Lung (tissue), 12 donors: ENCODE data around the gene CAPZA3. TPM values are rescaled to one million over a fixed set of nuclear protein-coding genes. Genes with fewer than 3 reads are reported as not detected.

Experiments used
- ATAC-seq: fragments of 200-7000 bp; cut with Tn5 transposase; one replicate; pipeline ENCODE4 v1.9.1; 2020; ENCODE audit warnings: moderate number of reproducible peaks; ENCODE audit not compliant: insufficient read depth, low FRiP score
- DNase-seq, 3 donors: peaks; one replicate each; pipeline ENCODE4 v3.0.0-alpha.2; 2013 to 2017
- H3K27ac ChIP-seq, 2 donors: one replicate each; pipeline ENCODE4 v1.5.1; 2013; ENCODE audit warnings: mild to moderate bottlenecking in 2 of 2, moderate library complexity in 2 of 2, control low read depth in 1 of 2, inconsistent platforms in 1 of 2, low read depth in 1 of 2, low read length in 1 of 2
- H3K27me3 ChIP-seq, 3 donors: one replicate each; pipeline ENCODE4 v1.5.1; 2013; ENCODE audit warnings: low read length in 2 of 3; ENCODE audit not compliant: control insufficient read depth in 3 of 3, insufficient read depth in 3 of 3
- H3K36me3 ChIP-seq, 4 donors: one replicate each; pipeline ENCODE4 v1.5.1; 2013; ENCODE audit warnings: low read length in 4 of 4, mild to moderate bottlenecking in 1 of 4, moderate library complexity in 1 of 4; ENCODE audit not compliant: control insufficient read depth in 4 of 4, insufficient read depth in 4 of 4
- H3K4me1 ChIP-seq, 5 donors: one replicate each; pipeline ENCODE4 v1.5.1; 2013; ENCODE audit warnings: low read length in 5 of 5, mild to moderate bottlenecking in 2 of 5, moderate library complexity in 1 of 5; ENCODE audit not compliant: control insufficient read depth in 5 of 5, insufficient read depth in 5 of 5
- H3K4me3 ChIP-seq: one replicate; pipeline ENCODE4 v1.5.1; 2013; ENCODE audit warnings: mild to moderate bottlenecking, control low read depth, moderate library complexity
- H3K9ac ChIP-seq, 2 donors: one replicate each; pipeline ENCODE4 v1.5.1; 2013; ENCODE audit warnings: low read length in 2 of 2, control low read depth in 1 of 2; ENCODE audit not compliant: insufficient read depth in 1 of 2
- H3K9me3 ChIP-seq, 4 donors: one replicate each; pipeline ENCODE4 v1.5.1; 2013; ENCODE audit warnings: low read length in 3 of 4, mild to moderate bottlenecking in 1 of 4, moderate library complexity in 1 of 4; ENCODE audit not compliant: control insufficient read depth in 4 of 4, insufficient read depth in 3 of 4
- WGBS, 2 donors: extraction: QIAGEN DNeasy Blood & Tissue Kit; methylation state at CpG; one replicate each; pipeline ENCODE4 v1.1.7; 2013; 5-methylcytosine and 5-hydroxymethylcytosine counted together
- polyA plus RNA-seq, 2 donors: library from polyadenylated mRNA; stranded (reverse); fragments of 200-250 nt; gene quantifications; one replicate each; pipeline ENCODE4 v1.2.1, GENCODE V29; 2013
- total RNA-seq, 2 donors: library from RNA; depleted of rRNA in 1 of 2; stranded (reverse); fragments of >200 nt in 1 of 2; gene quantifications; one replicate each; pipeline ENCODE4 v1.2.1, GENCODE V29; 2014 to 2021
- TF ChIP-seq, protein P1 (sequence below): IDR thresholded peaks from 2 replicates; pipeline ENCODE4 v1.5.1; 2012; ENCODE audit warnings: mild to moderate bottlenecking; ENCODE audit errors: control extremely low read depth, extremely low read depth
- donor health status: control.
- donor health status: control.
- donor health status: Bipolar disorder and iron deficiency.
- donor health status: healthy.
- donor health status: DM: yes; HTN: yes; CAD: no.

CAPZA3 gene
- total and polyA plus RNA-seq, 4 donors, result not detected

DNA sequence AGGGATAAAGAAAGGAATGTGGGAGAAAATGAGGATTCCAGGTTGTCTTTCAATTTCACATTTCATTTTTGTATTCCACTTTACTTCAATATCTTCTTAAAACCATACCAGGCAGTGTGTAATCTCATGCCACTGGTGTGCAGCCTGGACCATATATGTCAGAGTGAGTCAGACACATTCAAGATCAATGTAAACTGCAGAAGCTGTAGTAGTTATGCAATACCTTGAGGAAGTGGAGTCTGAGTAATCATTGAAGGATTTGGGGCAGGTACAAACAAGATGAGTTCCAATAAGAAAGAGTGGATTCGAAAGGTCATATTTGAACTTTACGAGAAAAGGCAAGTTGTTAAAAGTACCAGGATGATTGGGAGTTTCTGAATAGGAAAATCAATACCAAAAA, 14.2 kb upstream of the CAPZA3 start:
- Histone ChIP-seq H3K27me3 (no peaks in the 10 kb centered on the region), H3K9me3 (no peaks in the 10 kb centered on the region), H3K27ac (no peak overlapping the region), H3K4me3 (no peak overlapping the region), H3K4me1 (peaks cover 0 to 3% (median 0%) of the 10 kb centered on the region in 5 donors), H3K36me3 (no peaks in the 10 kb centered on the region), H3K9ac (no peak overlapping the region)
- DNase-seq (no peak), ATAC-seq (peak; percentile 77)
- TF ChIP-seq, protein P1, sequence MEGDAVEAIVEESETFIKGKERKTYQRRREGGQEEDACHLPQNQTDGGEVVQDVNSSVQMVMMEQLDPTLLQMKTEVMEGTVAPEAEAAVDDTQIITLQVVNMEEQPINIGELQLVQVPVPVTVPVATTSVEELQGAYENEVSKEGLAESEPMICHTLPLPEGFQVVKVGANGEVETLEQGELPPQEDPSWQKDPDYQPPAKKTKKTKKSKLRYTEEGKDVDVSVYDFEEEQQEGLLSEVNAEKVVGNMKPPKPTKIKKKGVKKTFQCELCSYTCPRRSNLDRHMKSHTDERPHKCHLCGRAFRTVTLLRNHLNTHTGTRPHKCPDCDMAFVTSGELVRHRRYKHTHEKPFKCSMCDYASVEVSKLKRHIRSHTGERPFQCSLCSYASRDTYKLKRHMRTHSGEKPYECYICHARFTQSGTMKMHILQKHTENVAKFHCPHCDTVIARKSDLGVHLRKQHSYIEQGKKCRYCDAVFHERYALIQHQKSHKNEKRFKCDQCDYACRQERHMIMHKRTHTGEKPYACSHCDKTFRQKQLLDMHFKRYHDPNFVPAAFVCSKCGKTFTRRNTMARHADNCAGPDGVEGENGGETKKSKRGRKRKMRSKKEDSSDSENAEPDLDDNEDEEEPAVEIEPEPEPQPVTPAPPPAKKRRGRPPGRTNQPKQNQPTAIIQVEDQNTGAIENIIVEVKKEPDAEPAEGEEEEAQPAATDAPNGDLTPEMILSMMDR, result no peak
- 72 to 86% methylated on average over 2 of the region's 2 CpGs for WGBS, 2 donors

DNA sequence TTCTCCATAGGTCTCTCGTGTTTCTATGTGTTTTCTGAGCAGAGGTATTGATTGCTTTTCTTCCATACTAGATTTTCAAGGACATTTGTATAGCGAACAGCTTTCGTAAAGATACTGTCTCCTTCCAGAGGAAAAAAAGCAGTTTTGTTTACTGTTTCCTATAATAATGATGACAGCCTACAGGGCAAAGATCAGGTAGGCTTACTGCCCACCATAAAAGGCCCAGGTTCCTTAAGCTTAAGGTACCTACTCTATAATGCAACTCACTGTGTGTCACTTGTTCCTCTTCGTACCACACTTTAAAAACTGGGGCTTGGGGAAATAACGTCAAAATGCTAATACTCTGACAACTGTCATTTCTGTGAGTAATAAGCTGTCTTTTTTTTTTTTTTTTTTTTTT, 6.8 kb upstream of the CAPZA3 start:
- no peak overlapping the region for H3K4me3 ChIP-seq

DNA sequence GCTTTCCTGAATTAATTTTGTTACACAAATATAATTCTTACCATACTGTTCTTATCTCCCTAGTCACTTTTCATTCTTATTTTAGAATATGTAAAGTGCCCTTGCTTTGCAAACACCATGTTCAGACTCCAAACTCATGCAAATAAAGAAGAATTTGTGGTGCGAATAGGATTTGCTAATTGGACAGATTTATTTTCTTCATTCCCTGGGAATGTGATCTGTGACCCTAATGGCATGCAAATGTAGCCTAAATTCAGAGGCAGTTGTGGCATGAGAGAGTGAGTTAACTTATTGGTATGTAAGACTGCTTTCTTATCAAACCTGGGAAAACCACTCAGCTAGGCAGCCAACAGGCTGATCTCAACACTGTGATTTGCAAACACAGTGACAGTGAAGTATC, 10.0 kb downstream of the CAPZA3 start:
- no peak for DNase-seq
- no peak overlapping the region for H3K4me3 ChIP-seq
- H3K4me1 ChIP-seq, result peaks cover 0 to 25% (median 4%) of the 10 kb centered on the region in 5 donors
- H3K36me3 ChIP-seq, result no peaks in the 10 kb centered on the region
- H3K27me3 ChIP-seq, result no peaks in the 10 kb centered on the region
- ATAC-seq, result peak; percentile 59
- H3K9ac ChIP-seq, result no peak overlapping the region
- TF ChIP-seq, protein P1, result no peak
- H3K9me3 ChIP-seq, result no peaks in the 10 kb centered on the region
- WGBS, 2 donors, result 66 to 81% methylated on average over 1 of the region's 1 CpG
- H3K27ac ChIP-seq, result no peak overlapping the region

More for the DNA sequence above, 6.8 kb upstream of the CAPZA3 start:
- Histone ChIP-seq H3K36me3 (no peaks in the 10 kb centered on the region), H3K27me3 (peaks cover 0 to 2% (median 0%) of the 10 kb centered on the region in 3 donors), H3K9me3 (peaks cover 0 to 3% (median 0%) of the 10 kb centered on the region in 4 donors), H3K4me1 (peaks cover 0 to 3% (median 0%) of the 10 kb centered on the region in 5 donors), H3K27ac (no peak overlapping the region), H3K9ac (no peak overlapping the region)
- TF ChIP-seq, protein P1, result no peak
- no peak for ATAC-seq
- no peak for DNase-seq
- WGBS, 2 donors, result 76 to 90% methylated on average over 5 of the region's 5 CpGs

DNA sequence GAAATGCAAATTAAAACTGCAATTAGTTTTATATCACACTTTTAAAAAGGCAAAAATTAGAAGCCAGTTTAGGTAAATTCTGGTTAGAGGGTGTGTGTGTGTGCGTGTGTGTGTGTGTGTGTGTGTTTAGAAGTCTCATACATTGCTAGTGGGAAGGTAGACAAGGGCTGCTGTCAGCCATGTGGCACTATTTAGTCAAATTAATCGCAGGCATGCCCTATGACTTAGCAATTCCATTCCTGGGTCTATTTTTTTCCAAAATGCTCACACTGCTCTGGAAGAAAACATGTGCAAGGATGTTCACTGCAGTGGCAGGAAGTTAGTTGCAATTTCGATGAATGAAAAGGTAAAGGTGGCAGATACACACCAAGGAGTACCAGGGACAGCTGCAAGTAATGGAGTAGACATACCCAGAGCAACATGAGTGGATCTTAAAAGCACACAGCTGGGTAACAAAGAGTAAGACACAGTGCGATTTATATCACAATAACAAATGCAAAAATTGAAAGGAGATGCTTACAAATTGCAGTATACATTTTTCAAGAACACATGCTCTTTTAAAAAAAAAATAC, 11.6 kb downstream of the CAPZA3 start:
- Histone ChIP-seq H3K4me3 (no peak overlapping the region), H3K27me3 (no peaks in the 10 kb centered on the region), H3K4me1 (peaks cover 6 to 28% (median 12%) of the 10 kb centered on the region in 5 donors), H3K36me3 (no peaks in the 10 kb centered on the region), H3K9ac (no peak overlapping the region), H3K9me3 (peaks cover 0 to 2% (median 0%) of the 10 kb centered on the region in 4 donors), H3K27ac (no peak overlapping the region)
- WGBS, 2 donors, result 72% methylated on average over 4 of the region's 4 CpGs
- ATAC-seq, result no peak
- no peak for DNase-seq
- TF ChIP-seq, protein P1, result no peak
